H9 (cell line): ENCODE data around the gene HLA-F. TPM values are rescaled to one million over a fixed set of nuclear protein-coding genes. Genes with fewer than 3 reads are reported as not detected.

Source experiments
- DNase-seq: peaks from one replicate; pipeline ENCODE4 v3.0.0-alpha.2; 2017
- H2AFZ ChIP-seq: one replicate; pipeline ENCODE4 v1.6.1; 2013; ENCODE audit warnings: mild to moderate bottlenecking, low read length, control low read depth, moderate library complexity
- H2AK5ac ChIP-seq: 2 replicates; pipeline ENCODE4 v1.6.1; 2013; ENCODE audit warnings: low read length, control low read depth, mixed read lengths; ENCODE audit not compliant: insufficient read length
- H2BK120ac ChIP-seq: one replicate; pipeline ENCODE4 v1.6.1; 2013; ENCODE audit warnings: low read depth, mild to moderate bottlenecking, low read length, control low read depth, inconsistent platforms; ENCODE audit not compliant: poor library complexity, severe bottlenecking
- H2BK12ac ChIP-seq: 2 replicates; pipeline ENCODE4 v1.6.1; 2013; ENCODE audit warnings: low read length, control low read depth, mixed read lengths, low read depth; ENCODE audit not compliant: insufficient read length
- H2BK15ac ChIP-seq: 2 replicates; pipeline ENCODE4 v1.6.1; 2013; ENCODE audit warnings: low read depth, low read length, control low read depth
- H2BK20ac ChIP-seq: one replicate; pipeline ENCODE4 v1.6.1; 2013; ENCODE audit warnings: low read depth, mild to moderate bottlenecking, low read length, control low read depth, inconsistent platforms; ENCODE audit not compliant: poor library complexity, severe bottlenecking
- H2BK5ac ChIP-seq: 2 replicates; pipeline ENCODE4 v1.6.1; 2013; ENCODE audit warnings: low read length, control low read depth, mixed read lengths; ENCODE audit not compliant: insufficient read length
- H3K14ac ChIP-seq: 2 replicates; pipeline ENCODE4 v1.6.1; 2013; ENCODE audit warnings: low read length, control low read depth; ENCODE audit not compliant: insufficient read depth
- H3K18ac ChIP-seq: 2 replicates; pipeline ENCODE4 v1.6.1; 2013; ENCODE audit warnings: low read depth, mild to moderate bottlenecking, mixed read lengths, low read length, control low read depth; ENCODE audit not compliant: insufficient read length
- H3K23ac ChIP-seq: 2 replicates; pipeline ENCODE4 v1.6.1; 2013; ENCODE audit warnings: low read length, control low read depth, mixed read lengths, low read depth; ENCODE audit not compliant: insufficient read length
- H3K23me2 ChIP-seq: 2 replicates; pipeline ENCODE4 v1.6.1; 2013; ENCODE audit warnings: low read depth, mild to moderate bottlenecking, mixed read lengths, low read length, control low read depth; ENCODE audit not compliant: insufficient read length, poor library complexity, severe bottlenecking
- H3K27ac ChIP-seq: 2 replicates; pipeline ENCODE4 v1.5.1; 2013; ENCODE audit warnings: low read length, control low read depth, mixed read lengths, low read depth; ENCODE audit not compliant: insufficient read length
- H3K27me3 ChIP-seq: 2 replicates; pipeline ENCODE4 v1.6.1; 2013; ENCODE audit warnings: low read length, control low read depth, inconsistent platforms; ENCODE audit not compliant: insufficient read depth
- H3K4ac ChIP-seq: 2 replicates; pipeline ENCODE4 v1.6.1; 2013; ENCODE audit warnings: low read depth, mild to moderate bottlenecking, control low read depth, inconsistent platforms, low read length, moderate library complexity
- H3K4me1 ChIP-seq: 2 replicates; pipeline ENCODE4 v1.6.1; 2013; ENCODE audit warnings: low read length, control low read depth, inconsistent platforms; ENCODE audit not compliant: insufficient read depth
- H3K4me2 ChIP-seq: 2 replicates; pipeline ENCODE4 v1.6.1; 2013; ENCODE audit warnings: low read length, control low read depth, mixed read lengths; ENCODE audit not compliant: insufficient read length, insufficient read depth
- H3K56ac ChIP-seq: 2 replicates; pipeline ENCODE4 v1.6.1; 2013; ENCODE audit warnings: low read depth, mild to moderate bottlenecking, mixed read lengths, low read length, control low read depth; ENCODE audit not compliant: insufficient read length
- H3K79me1 ChIP-seq: 2 replicates; pipeline ENCODE4 v1.6.1; 2013; ENCODE audit warnings: low read depth, mild to moderate bottlenecking, moderate library complexity, low read length, control low read depth, inconsistent platforms; ENCODE audit not compliant: insufficient read depth, poor library complexity, severe bottlenecking
- H3K79me2 ChIP-seq: 2 replicates; pipeline ENCODE4 v1.6.1; 2013; ENCODE audit warnings: low read length, control low read depth, inconsistent platforms; ENCODE audit not compliant: insufficient read depth
- H3K9ac ChIP-seq: 2 replicates; pipeline ENCODE4 v1.6.1; 2013; ENCODE audit warnings: low read length, control low read depth, mixed read lengths; ENCODE audit not compliant: insufficient read length; ENCODE audit errors: extremely low read depth
- H3K9me3 ChIP-seq: one replicate; pipeline ENCODE4 v1.6.1; 2013; ENCODE audit warnings: low read depth, low read length, inconsistent platforms; ENCODE audit not compliant: control insufficient read depth
- H3T11ph ChIP-seq: one replicate; pipeline ENCODE4 v1.6.1; 2013; ENCODE audit warnings: mild to moderate bottlenecking, low read length, control low read depth, inconsistent platforms
- H4K20me1 ChIP-seq: one replicate; pipeline ENCODE4 v1.6.1; 2013; ENCODE audit not compliant: control insufficient read depth, insufficient read length, insufficient read depth
- H4K5ac ChIP-seq: 2 replicates; pipeline ENCODE4 v1.6.1; 2013; ENCODE audit warnings: low read depth, mild to moderate bottlenecking, mixed read lengths, low read length, control low read depth; ENCODE audit not compliant: insufficient read length
- H4K8ac ChIP-seq: replicated peaks from 2 replicates; pipeline ENCODE4 v1.6.1; 2013; ENCODE audit warnings: low read length, control low read depth, mixed read lengths, low read depth; ENCODE audit not compliant: insufficient read length
- H4K91ac ChIP-seq: 2 replicates; pipeline ENCODE4 v1.6.1; 2013; ENCODE audit warnings: low read depth, mild to moderate bottlenecking, moderate library complexity, mixed read lengths, low read length, control low read depth; ENCODE audit not compliant: insufficient read length
- H3K27ac Mint-ChIP-seq, 3 experiments: 2 replicates in 2 of 3; 3 replicates in 1 of 3; pipeline ENCODE4 v1.8.0; 2020 to 2021; ENCODE audit warnings: mixed read lengths in 3 of 3, mild to moderate bottlenecking in 1 of 3, moderate library complexity in 1 of 3
- H3K27me3 Mint-ChIP-seq: 2 replicates; pipeline ENCODE4 v1.8.0; 2021; ENCODE audit warnings: low read depth, mild to moderate bottlenecking, moderate library complexity, mixed read lengths
- H3K36me3 Mint-ChIP-seq, 3 experiments: 2 replicates in 2 of 3; 3 replicates in 1 of 3; pipeline ENCODE4 v1.8.0; 2020 to 2021; ENCODE audit warnings: low read depth in 3 of 3, mixed read lengths in 3 of 3; ENCODE audit not compliant: insufficient read depth in 1 of 3
- H3K4me1 Mint-ChIP-seq, 2 experiments: 2 replicates each; pipeline ENCODE4 v1.8.0; 2020; ENCODE audit warnings: mixed read lengths in 2 of 2
- H3K4me3 Mint-ChIP-seq, 2 experiments: 2 replicates in 1 of 2; 3 replicates in 1 of 2; pipeline ENCODE4 v1.8.0; 2020 to 2021; ENCODE audit warnings: mild to moderate bottlenecking in 2 of 2, mixed read lengths in 2 of 2, moderate library complexity in 1 of 2
- H3K9me3 Mint-ChIP-seq, 2 experiments: 2 replicates in 1 of 2; 3 replicates in 1 of 2; pipeline ENCODE4 v1.8.0; 2020; ENCODE audit warnings: mild to moderate bottlenecking in 2 of 2, mixed read lengths in 2 of 2, moderate library complexity in 1 of 2
- CTCF ChIP-seq: fragments of 200-600 bp; sonication (generic); conservative IDR thresholded peaks from 3 replicates; pipeline ENCODE4 v1.8.0; 2021; ENCODE audit warnings: antibody characterized with exemption, mild to moderate bottlenecking
- WGBS: extraction: QIAGEN DNeasy Blood & Tissue Kit; methylation state at CpG from one replicate; pipeline ENCODE4 v1.1.7; 2013; ENCODE audit warnings: missing lambda C conversion rate, low lambda C conversion rate, mixed read lengths; ENCODE audit not compliant: insufficient read length; ENCODE audit errors: extremely low coverage; 5-methylcytosine and 5-hydroxymethylcytosine counted together
- total RNA-seq: library from RNA; stranded (reverse); gene quantifications from 2 replicates; pipeline ENCODE4 v1.2.1, GENCODE V29; 2021

Gene HLA-F
- total RNA-seq, 1 experiment from 2014 or later = 7.4 TPM

GRCh38 chr6:29764422-29765196 lies 41.4 kb downstream of the HLA-F start:
- H3K18ac ChIP-seq = no peak overlapping the region
- peak; percentile 12 for DNase-seq
- no peaks in the 10 kb centered on the region for H3K79me1 ChIP-seq
- H2AFZ ChIP-seq = no peak overlapping the region
- Mint-ChIP-seq H3K4me3 (no peak overlapping the region), H3K27ac (no peak overlapping the region), H3K27me3 (peaks cover 16% of the 10 kb centered on the region), H3K9me3 (peaks cover 0 to 2% of the 10 kb centered on the region in 2 experiments; a peak in 1 of 5 replicates), H3K36me3 (no peaks in the 10 kb centered on the region), H3K4me1 (peaks cover 22 to 23% of the 10 kb centered on the region in 2 experiments)
- no peak overlapping the region for H2AK5ac ChIP-seq
- WGBS = no CpG with 5 or more reads among the region's 2 CpGs
- no peak overlapping the region for H3K14ac ChIP-seq
- H2BK5ac ChIP-seq = no peak overlapping the region
- no peaks in the 10 kb centered on the region for H3K79me2 ChIP-seq
- no peak overlapping the region for H3K27ac ChIP-seq
- peaks cover 8% of the 10 kb centered on the region for H3K4me1 ChIP-seq
- H3K9me3 ChIP-seq = no peaks in the 10 kb centered on the region
- no peaks in the 10 kb centered on the region for H3K23me2 ChIP-seq
- no peaks in the 10 kb centered on the region for H3K27me3 ChIP-seq
- H4K91ac ChIP-seq = no peak overlapping the region
- H2BK15ac ChIP-seq = no peak overlapping the region
- no peak overlapping the region for H2BK12ac ChIP-seq
- no peak overlapping the region for H4K8ac ChIP-seq
- H4K5ac ChIP-seq = no peak overlapping the region
- no peak overlapping the region for H3K4me2 ChIP-seq
- no peak overlapping the region for H3K23ac ChIP-seq
- H2BK120ac ChIP-seq = no peak overlapping the region
- H3K9ac ChIP-seq = no peak overlapping the region
- H3K56ac ChIP-seq = no peak overlapping the region
- no peak overlapping the region for H2BK20ac ChIP-seq
- H3T11ph ChIP-seq = no peak overlapping the region
- H4K20me1 ChIP-seq = no peaks in the 10 kb centered on the region
- no peak overlapping the region for H3K4ac ChIP-seq
- no peak for TF ChIP-seq CTCF
